OCI-LY1 (cell line): ENCODE data around the gene ATAD5.
A peak's percentile ranks its signal among the peaks of the same experiment; 100 is the strongest.

Experiments
- CTCF ChIP-seq: fragments of 200-600 bp; sonication (generic), shearing (Covaris generic); IDR thresholded peaks from 2 replicates; pipeline ENCODE4 v1.5.1; 2017; ENCODE audit warnings: mild to moderate bottlenecking, antibody characterized with exemption, low read length, moderate library complexity, mixed read lengths
- EZH2 ChIP-seq: fragments of 200-600 bp; sonication (generic), shearing (Covaris generic); IDR thresholded peaks from 2 replicates; pipeline ENCODE4 v1.8.0; 2017; ENCODE audit warnings: borderline replicate concordance, mixed run types, mild to moderate bottlenecking, antibody characterized with exemption, low read length, moderate library complexity, mixed read lengths

GRCh38 chr17:30913955-30914354, 82.2 kb downstream of the ATAD5 start:
- TF ChIP-seq CTCF = peak; percentile 26; the same call in 1 of the 2 replicates
- TF ChIP-seq EZH2 = no peak
